Astrocyte (in vitro differentiated cells and primary cell): ENCODE measurements around the gene COPZ2. TPM values are rescaled to one million over a fixed set of nuclear protein-coding genes. Genes with fewer than 3 reads are reported as not detected.

ENCODE experiments used
- DNase-seq: peaks from one replicate; pipeline ENCODE4 v3.0.0-alpha.2; 2010; ENCODE audit warnings: low read depth
- FAIRE-seq: peaks from 2 replicates; lab custom pipeline; 2011; peaks lifted over from hg19 to GRCh38; lab: Jason Lieb, UNC
- H2AFZ ChIP-seq: 2 replicates; pipeline ENCODE4 v1.6.0; 2012; ENCODE audit warnings: low read depth, low read length, inconsistent platforms
- H3K27ac ChIP-seq: 2 replicates; pipeline ENCODE4 v1.5.1; 2011; ENCODE audit warnings: low read depth, low read length, inconsistent platforms
- H3K27me3 ChIP-seq: 2 replicates; pipeline ENCODE4 v1.6.0; 2011; ENCODE audit warnings: low read length, inconsistent platforms; ENCODE audit not compliant: insufficient read depth
- H3K36me3 ChIP-seq: 2 replicates; pipeline ENCODE4 v1.5.1; 2011; ENCODE audit warnings: low read length, inconsistent platforms; ENCODE audit not compliant: insufficient read depth
- H3K4me1 ChIP-seq: 2 replicates; pipeline ENCODE4 v1.5.1; 2011; ENCODE audit warnings: low read length, inconsistent platforms; ENCODE audit not compliant: insufficient read depth
- H3K4me2 ChIP-seq: 2 replicates; pipeline ENCODE4 v1.6.0; 2012; ENCODE audit warnings: low read length, inconsistent platforms
- H3K4me3 ChIP-seq: 2 replicates; pipeline ENCODE4 v1.5.1; 2011; ENCODE audit warnings: low read depth, mild to moderate bottlenecking, low read length, inconsistent platforms; ENCODE audit not compliant: insufficient read depth
- H3K79me2 ChIP-seq: 2 replicates; pipeline ENCODE4 v1.6.0; 2012; ENCODE audit warnings: mild to moderate bottlenecking, low read length, inconsistent platforms; ENCODE audit not compliant: insufficient read depth
- H3K9ac ChIP-seq: 2 replicates; pipeline ENCODE4 v1.6.0; 2012; ENCODE audit warnings: mild to moderate bottlenecking, low read length, inconsistent platforms
- H3K9me3 ChIP-seq: 2 replicates; pipeline ENCODE4 v1.5.1; 2012; ENCODE audit warnings: low read depth, mild to moderate bottlenecking, low read length, inconsistent platforms; ENCODE audit not compliant: insufficient read depth
- H4K20me1 ChIP-seq: 2 replicates; pipeline ENCODE4 v1.6.0; 2012; ENCODE audit warnings: low read length, inconsistent platforms; ENCODE audit not compliant: insufficient read depth
- H3K27ac Mint-ChIP-seq: one replicate; pipeline ENCODE4 v1.8.0; 2021; ENCODE audit warnings: mild to moderate bottlenecking, mixed read lengths; ENCODE audit not compliant: unreplicated experiment
- H3K27me3 Mint-ChIP-seq: one replicate; pipeline ENCODE4 v1.8.0; 2021; ENCODE audit warnings: low read depth, mixed read lengths; ENCODE audit not compliant: unreplicated experiment
- H3K36me3 Mint-ChIP-seq: one replicate; pipeline ENCODE4 v1.8.0; 2021; ENCODE audit warnings: low read depth, mixed read lengths; ENCODE audit not compliant: unreplicated experiment
- H3K4me1 Mint-ChIP-seq: one replicate; pipeline ENCODE4 v1.8.0; 2021; ENCODE audit warnings: low read depth, mixed read lengths; ENCODE audit not compliant: unreplicated experiment
- H3K4me3 Mint-ChIP-seq: one replicate; pipeline ENCODE4 v1.8.0; 2021; ENCODE audit warnings: mild to moderate bottlenecking, moderate library complexity, mixed read lengths; ENCODE audit not compliant: unreplicated experiment
- H3K9me3 Mint-ChIP-seq: one replicate; pipeline ENCODE4 v1.8.0; 2021; ENCODE audit warnings: mild to moderate bottlenecking, mixed read lengths; ENCODE audit not compliant: unreplicated experiment
- EZH2 ChIP-seq: IDR thresholded peaks from 2 replicates; pipeline ENCODE4 v1.6.1; 2012; ENCODE audit warnings: mild to moderate bottlenecking, low read length, inconsistent platforms; ENCODE audit not compliant: insufficient read depth
- total RNA-seq: library from RNA; stranded (reverse); gene quantifications from 2 replicates; pipeline ENCODE4 v1.2.1, GENCODE V29; 2021
- TF ChIP-seq, protein P1 (sequence below): IDR thresholded peaks from 2 replicates; pipeline ENCODE4 v1.5.1; 2011; ENCODE audit warnings: low read depth, mild to moderate bottlenecking, inconsistent platforms, low read length, moderate library complexity; ENCODE audit not compliant: insufficient read depth

Gene COPZ2
- total RNA-seq, 1 donor from 2014 or later = 25.1 TPM

DNA sequence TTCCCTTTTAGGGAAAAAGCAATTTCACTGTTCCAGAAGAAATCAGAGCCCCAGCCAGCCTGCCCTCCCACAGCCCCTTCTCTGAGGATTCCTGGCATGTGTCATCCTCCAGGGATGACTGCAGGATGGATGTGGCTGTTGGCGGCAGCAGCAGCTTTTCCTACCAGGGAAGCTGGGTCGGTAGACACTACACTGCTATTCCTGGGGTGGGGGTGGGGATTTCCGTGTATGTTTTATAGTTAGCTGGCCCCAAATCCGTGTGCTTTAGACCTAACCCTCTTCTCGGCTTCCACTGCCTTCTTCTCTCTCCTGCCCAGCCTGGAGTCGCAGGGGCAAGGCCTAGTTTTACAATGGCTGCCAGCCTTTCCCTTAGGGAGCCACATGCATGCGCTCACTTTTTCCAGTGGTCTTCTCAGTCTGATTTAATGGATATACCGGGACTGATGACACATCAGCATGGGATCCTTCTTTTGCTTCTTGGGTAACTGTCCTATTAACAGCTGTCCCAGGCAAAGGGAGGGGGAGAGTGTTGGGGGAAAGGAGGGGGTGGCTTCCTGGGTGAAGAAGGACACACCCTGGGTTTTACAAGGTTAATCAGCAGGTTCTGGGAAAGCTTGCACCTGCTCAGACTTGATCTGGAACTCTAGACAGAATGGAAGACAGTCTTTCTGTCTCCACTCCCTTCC is 7.9 kb upstream of the COPZ2 start:
- Histone ChIP-seq H3K9me3 (no peaks in the 10 kb centered on the region), H3K9ac (no peak overlapping the region), H3K27me3 (no peaks in the 10 kb centered on the region), H3K4me3 (no peak overlapping the region), H3K4me2 (no peak overlapping the region), H3K4me1 (peaks cover 21% of the 10 kb centered on the region), H4K20me1 (no peaks in the 10 kb centered on the region), H3K36me3 (no peaks in the 10 kb centered on the region), H3K27ac (no peak overlapping the region), H2AFZ (no peak overlapping the region), H3K79me2 (peaks cover 30% of the 10 kb centered on the region)
- DNase-seq = peak; percentile 37
- peak overlapping the region; percentile 82 for H3K27ac Mint-ChIP-seq
- peak overlapping the region; percentile 99 for H3K4me3 Mint-ChIP-seq
- peaks cover 1% of the 10 kb centered on the region for H3K36me3 Mint-ChIP-seq
- no peaks in the 10 kb centered on the region for H3K9me3 Mint-ChIP-seq
- FAIRE-seq = no peak
- H3K4me1 Mint-ChIP-seq = peaks cover 25% of the 10 kb centered on the region
- TF ChIP-seq, protein P1, sequence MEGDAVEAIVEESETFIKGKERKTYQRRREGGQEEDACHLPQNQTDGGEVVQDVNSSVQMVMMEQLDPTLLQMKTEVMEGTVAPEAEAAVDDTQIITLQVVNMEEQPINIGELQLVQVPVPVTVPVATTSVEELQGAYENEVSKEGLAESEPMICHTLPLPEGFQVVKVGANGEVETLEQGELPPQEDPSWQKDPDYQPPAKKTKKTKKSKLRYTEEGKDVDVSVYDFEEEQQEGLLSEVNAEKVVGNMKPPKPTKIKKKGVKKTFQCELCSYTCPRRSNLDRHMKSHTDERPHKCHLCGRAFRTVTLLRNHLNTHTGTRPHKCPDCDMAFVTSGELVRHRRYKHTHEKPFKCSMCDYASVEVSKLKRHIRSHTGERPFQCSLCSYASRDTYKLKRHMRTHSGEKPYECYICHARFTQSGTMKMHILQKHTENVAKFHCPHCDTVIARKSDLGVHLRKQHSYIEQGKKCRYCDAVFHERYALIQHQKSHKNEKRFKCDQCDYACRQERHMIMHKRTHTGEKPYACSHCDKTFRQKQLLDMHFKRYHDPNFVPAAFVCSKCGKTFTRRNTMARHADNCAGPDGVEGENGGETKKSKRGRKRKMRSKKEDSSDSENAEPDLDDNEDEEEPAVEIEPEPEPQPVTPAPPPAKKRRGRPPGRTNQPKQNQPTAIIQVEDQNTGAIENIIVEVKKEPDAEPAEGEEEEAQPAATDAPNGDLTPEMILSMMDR = no peak
- TF ChIP-seq EZH2 = no peak
- H3K27me3 Mint-ChIP-seq = peaks cover 2% of the 10 kb centered on the region

DNA sequence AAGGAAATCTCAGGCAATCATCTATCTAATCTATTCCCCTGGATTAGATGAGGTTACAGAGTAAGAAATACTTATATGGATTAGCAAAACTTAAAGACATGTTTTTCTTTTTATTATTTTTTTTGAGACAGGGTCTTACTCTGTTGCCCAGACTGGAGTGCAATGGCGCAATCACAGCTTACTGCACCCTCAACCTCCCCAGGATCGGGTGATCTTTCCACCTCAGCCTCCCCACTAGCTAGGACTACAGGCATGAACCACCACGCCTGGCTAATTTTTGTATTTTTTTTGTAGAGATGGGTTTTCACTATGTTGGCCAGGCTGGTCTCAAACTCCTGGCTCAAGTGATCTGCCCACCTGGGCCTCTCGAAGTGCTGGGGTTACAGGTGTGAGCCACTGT is 7.3 kb upstream of the COPZ2 start:
- no peaks in the 10 kb centered on the region for H3K9me3 ChIP-seq
- Mint-ChIP-seq H3K4me1 (peaks cover 21% of the 10 kb centered on the region), H3K27me3 (peaks cover 2% of the 10 kb centered on the region), H3K36me3 (peaks cover 1% of the 10 kb centered on the region), H3K4me3 (peak overlapping the region; percentile 27), H3K27ac (peak overlapping the region; percentile 82), H3K9me3 (no peaks in the 10 kb centered on the region)
- H4K20me1 ChIP-seq = no peaks in the 10 kb centered on the region
- H3K9ac ChIP-seq = no peak overlapping the region
- TF ChIP-seq EZH2 = no peak
- TF ChIP-seq, protein P1 = no peak
- DNase-seq (no peak), FAIRE-seq (no peak)
- no peak overlapping the region for H2AFZ ChIP-seq
- H3K27ac ChIP-seq = no peak overlapping the region
- H3K27me3 ChIP-seq = no peaks in the 10 kb centered on the region
- H3K36me3 ChIP-seq = no peaks in the 10 kb centered on the region
- no peak overlapping the region for H3K4me2 ChIP-seq
- peaks cover 28% of the 10 kb centered on the region for H3K79me2 ChIP-seq
- no peak overlapping the region for H3K4me3 ChIP-seq
- H3K4me1 ChIP-seq = peaks cover 17% of the 10 kb centered on the region

DNA sequence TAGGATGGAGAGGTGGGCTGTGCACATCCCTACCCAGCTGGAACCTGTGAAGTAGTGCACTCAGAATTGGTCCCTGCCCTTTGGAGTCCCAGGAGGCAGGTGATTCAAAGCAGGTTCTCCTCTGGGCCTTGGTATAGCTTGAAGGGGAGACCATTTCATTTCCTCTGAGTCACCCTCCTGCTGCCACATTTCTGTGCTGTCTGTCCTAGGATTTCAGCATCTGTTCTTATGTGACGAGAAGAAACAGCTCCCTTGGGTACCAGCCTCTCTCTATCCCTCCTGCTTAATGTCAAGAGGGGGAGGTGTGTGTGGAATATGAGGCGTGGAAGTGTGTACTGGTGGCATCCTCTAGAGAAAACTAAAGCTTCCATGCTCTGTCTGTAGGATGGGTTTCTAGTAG is 5.6 kb upstream of the COPZ2 start:
- Histone ChIP-seq H3K4me2 (no peak overlapping the region), H2AFZ (no peak overlapping the region), H3K79me2 (peaks cover 16% of the 10 kb centered on the region), H3K4me3 (no peak overlapping the region), H4K20me1 (no peaks in the 10 kb centered on the region), H3K36me3 (no peaks in the 10 kb centered on the region), H3K9me3 (no peaks in the 10 kb centered on the region), H3K27me3 (no peaks in the 10 kb centered on the region), H3K27ac (no peak overlapping the region), H3K9ac (no peak overlapping the region), H3K4me1 (peaks cover 13% of the 10 kb centered on the region)
- Mint-ChIP-seq H3K4me1 (peaks cover 20% of the 10 kb centered on the region), H3K27ac (no peak overlapping the region), H3K27me3 (peaks cover 6% of the 10 kb centered on the region), H3K9me3 (no peaks in the 10 kb centered on the region), H3K36me3 (peaks cover 1% of the 10 kb centered on the region), H3K4me3 (no peak overlapping the region)
- no peak for TF ChIP-seq EZH2
- TF ChIP-seq, protein P1 = no peak
- no peak for FAIRE-seq
- DNase-seq = no peak
